Measurements from ENCODE around the gene HACD2. TPM values are rescaled to one million over a fixed set of nuclear protein-coding genes. Genes with fewer than 3 reads are reported as not detected.
"Not testable (repeated sequence)": the region's sequence is repeated elsewhere in the genome, so short reads cannot be mapped to it uniquely, and the experiment has no call there.

HACD2 gene
- total RNA-seq, 1 experiment from 2014 or later: 97.7 TPM

DNA sequence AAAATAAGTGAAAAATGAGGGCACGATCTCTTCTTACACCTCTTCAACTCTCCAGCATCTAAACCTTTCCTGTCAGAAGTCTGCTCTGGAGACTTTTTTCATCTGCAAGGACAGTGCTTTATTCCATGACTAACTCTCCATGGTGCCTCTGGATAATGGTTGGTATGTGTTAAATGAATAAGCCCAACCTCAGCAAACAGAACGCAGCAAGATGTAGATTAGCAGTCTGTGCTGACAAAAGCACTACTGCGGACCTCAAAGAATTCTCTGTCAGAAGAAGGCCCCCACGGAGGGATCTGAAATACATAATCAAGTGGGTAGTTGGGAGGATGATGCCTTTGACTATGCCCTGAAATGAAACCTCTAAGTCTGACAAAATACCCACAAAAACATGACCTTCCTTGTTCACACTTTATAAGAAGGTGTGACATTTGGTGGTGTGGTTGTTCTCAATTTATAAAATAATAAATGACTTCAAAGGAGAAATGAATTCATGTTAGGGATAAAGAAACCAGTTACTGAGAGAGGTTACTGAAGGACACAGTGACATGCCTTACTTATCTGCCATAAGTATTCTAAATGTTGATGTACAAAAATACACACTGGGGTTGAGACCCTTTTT, 92.8 kb downstream of the HACD2 start:
- H3K4me1 Mint-ChIP-seq (ENCODE audit: insufficient read depth, unreplicated experiment): no peaks in the 10 kb centered on the region
- ChIA-PET CTCF (interaction anchor here (0.8 to 3.3 kb wide), 3 partner anchors 10 to 166 kb away, joined by 3 to 18 read pairs (median 4); no protein-coding TSS in a partner anchor), POLR2A (no interaction called here)
- DNase-seq (ENCODE audit: unreplicated experiment): no peak
- peaks cover 84% of the 10 kb centered on the region for H3K36me3 Mint-ChIP-seq (ENCODE audit: insufficient read depth, unreplicated experiment)
- H3K4me3 Mint-ChIP-seq (ENCODE audit: unreplicated experiment): no peak overlapping the region
- no peaks in the 10 kb centered on the region for H3K27me3 Mint-ChIP-seq (ENCODE audit: insufficient read depth, unreplicated experiment)
- no peak overlapping the region for H3K27ac Mint-ChIP-seq (ENCODE audit: low read depth, unreplicated experiment)
- no TSS peak for BruUV-seq (replicated peaks)
- intact Hi-C loops (cut with micrococcal nuclease): no loop called here
- no peak for TF ChIP-seq CTCF (IDR thresholded peaks at IDR 0.05; ENCODE audit: unreplicated experiment)
- no peaks in the 10 kb centered on the region for H3K9me3 Mint-ChIP-seq (ENCODE audit: unreplicated experiment)

DNA sequence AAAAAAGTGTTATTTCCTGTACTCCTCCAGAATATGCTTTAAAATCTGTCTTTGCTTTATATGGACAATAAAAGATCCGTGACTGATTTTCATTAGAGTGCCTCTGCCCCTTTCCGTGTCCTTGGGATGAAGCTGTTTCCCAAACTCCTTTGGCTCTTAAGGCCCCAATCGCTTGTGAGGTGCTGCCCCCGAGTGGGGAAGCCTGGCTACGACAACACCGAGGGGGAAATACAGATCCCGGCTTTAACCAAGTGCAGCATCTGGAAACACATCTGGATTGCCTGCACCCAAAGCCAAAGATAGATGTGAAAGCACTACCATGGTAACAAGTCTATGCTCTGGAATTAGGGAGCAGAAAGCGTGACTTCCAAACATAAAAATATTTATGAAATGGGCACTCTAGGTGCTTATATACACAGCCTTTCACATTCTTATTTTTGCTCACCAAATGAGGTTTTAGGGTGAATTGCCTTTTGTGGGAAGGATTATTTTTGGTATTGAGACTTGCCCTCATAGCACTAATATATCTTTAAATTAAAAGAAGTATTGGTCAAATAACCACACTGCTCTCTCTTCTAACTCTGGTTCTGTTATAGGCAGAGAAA, 95.4 kb downstream of the HACD2 start:
- CTCF ChIA-PET: interaction anchor here (0.6 to 3.3 kb wide), 7 partner anchors 25 to 204 kb away, joined by 3 to 18 read pairs (median 5); no protein-coding TSS in a partner anchor
- Mint-ChIP-seq H3K4me1 (ENCODE audit: insufficient read depth, unreplicated experiment) (no peaks in the 10 kb centered on the region), H3K9me3 (ENCODE audit: unreplicated experiment) (no peaks in the 10 kb centered on the region), H3K4me3 (ENCODE audit: unreplicated experiment) (no peak overlapping the region), H3K36me3 (ENCODE audit: insufficient read depth, unreplicated experiment) (peaks cover 77% of the 10 kb centered on the region), H3K27ac (ENCODE audit: low read depth, unreplicated experiment) (no peak overlapping the region), H3K27me3 (ENCODE audit: insufficient read depth, unreplicated experiment) (no peaks in the 10 kb centered on the region)
- BruUV-seq (replicated peaks): no TSS peak
- intact Hi-C loops (cut with micrococcal nuclease): loop anchor here (1.0 to 2.0 kb wide), 2 partner anchors 69 to 160 kb away; no protein-coding TSS in a partner anchor
- DNase-seq (ENCODE audit: unreplicated experiment): peak; percentile 61
- TF ChIP-seq CTCF (IDR thresholded peaks at IDR 0.05; ENCODE audit: unreplicated experiment): peak; percentile 78
- POLR2A ChIA-PET: interaction anchor here (0.6 to 1.3 kb wide), 2 partner anchors 168 to 258 kb away, joined by 3 to 5 read pairs; no protein-coding TSS in a partner anchor

DNA sequence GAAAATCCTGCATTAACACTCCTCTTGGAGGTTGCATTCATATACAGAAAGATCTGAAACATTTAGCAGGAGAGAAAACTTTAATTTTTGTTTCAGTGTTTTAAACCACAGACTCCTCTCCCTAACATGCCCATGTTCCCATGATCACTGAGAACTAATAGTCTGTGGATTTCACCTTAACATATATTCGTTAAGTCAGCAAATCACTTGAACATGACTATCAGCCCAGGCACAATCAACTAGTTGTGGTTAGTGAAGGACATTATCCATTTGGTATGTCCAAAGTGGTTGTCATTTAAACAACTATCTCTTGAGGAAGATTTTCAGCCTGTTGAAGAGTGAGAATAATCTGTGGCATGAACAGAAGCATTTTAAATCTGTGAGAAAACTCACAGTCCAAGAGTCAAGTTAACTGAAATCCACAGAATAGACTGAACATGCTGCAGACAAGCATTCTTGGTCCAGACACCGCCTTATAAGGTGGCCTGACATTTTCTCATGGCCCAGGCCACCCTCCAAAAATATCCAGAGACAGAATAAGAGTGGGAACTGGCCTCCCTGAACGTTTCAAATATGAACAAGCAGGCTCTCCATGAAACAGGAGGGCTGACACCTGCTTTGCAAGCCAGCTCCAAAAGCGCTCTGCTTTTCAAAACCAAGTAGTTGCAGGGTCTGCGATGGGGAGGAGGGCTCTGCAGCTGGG, 96.1 kb downstream of the HACD2 start:
- DNase-seq (ENCODE audit: unreplicated experiment): no peak
- Mint-ChIP-seq H3K4me1 (ENCODE audit: insufficient read depth, unreplicated experiment) (no peaks in the 10 kb centered on the region), H3K36me3 (ENCODE audit: insufficient read depth, unreplicated experiment) (peaks cover 70% of the 10 kb centered on the region), H3K27me3 (ENCODE audit: insufficient read depth, unreplicated experiment) (no peaks in the 10 kb centered on the region), H3K27ac (ENCODE audit: low read depth, unreplicated experiment) (no peak overlapping the region), H3K9me3 (ENCODE audit: unreplicated experiment) (no peaks in the 10 kb centered on the region), H3K4me3 (ENCODE audit: unreplicated experiment) (no peak overlapping the region)
- intact Hi-C loops (cut with micrococcal nuclease): loop anchor here (1.0 to 2.0 kb wide), 2 partner anchors 70 to 159 kb away; no protein-coding TSS in a partner anchor
- no peak for TF ChIP-seq CTCF (IDR thresholded peaks at IDR 0.05; ENCODE audit: unreplicated experiment)
- no TSS peak for BruUV-seq (replicated peaks)
- CTCF ChIA-PET: interaction anchor here (0.6 to 3.3 kb wide), 5 partner anchors 24 to 165 kb away, joined by 3 to 18 read pairs (median 5); no protein-coding TSS in a partner anchor
- POLR2A ChIA-PET: interaction anchor here (0.6 to 1.3 kb wide), 2 partner anchors 167 to 258 kb away, joined by 3 to 5 read pairs; no protein-coding TSS in a partner anchor

DNA sequence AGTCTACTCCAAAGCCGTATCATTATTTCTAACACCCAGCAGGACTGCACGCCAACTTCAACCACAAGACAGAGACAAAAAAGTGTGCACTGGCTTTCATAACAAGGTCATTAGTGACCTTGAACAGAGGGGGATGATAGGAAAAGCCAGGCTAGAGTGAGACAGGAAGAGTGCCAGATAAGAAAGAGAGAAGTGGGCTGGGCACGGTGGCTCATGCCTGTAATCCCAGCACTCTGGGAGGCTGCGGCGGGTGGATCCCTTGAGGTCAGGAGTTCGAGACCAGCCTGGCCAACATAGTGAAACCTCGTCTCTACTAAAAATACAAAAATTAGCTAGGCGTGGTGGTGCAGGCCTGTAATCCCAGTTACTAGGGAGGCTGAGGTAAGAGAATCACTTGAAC, 97.8 kb downstream of the HACD2 start:
- peaks cover 53% of the 10 kb centered on the region for H3K36me3 Mint-ChIP-seq (ENCODE audit: insufficient read depth, unreplicated experiment)
- H3K4me1 Mint-ChIP-seq (ENCODE audit: insufficient read depth, unreplicated experiment); H3K27me3 Mint-ChIP-seq (ENCODE audit: insufficient read depth, unreplicated experiment); BruUV-seq (replicated peaks); POLR2A ChIA-PET; intact Hi-C loops (cut with micrococcal nuclease); DNase-seq (ENCODE audit: unreplicated experiment); H3K9me3 Mint-ChIP-seq (ENCODE audit: unreplicated experiment); H3K27ac Mint-ChIP-seq (ENCODE audit: low read depth, unreplicated experiment); H3K4me3 Mint-ChIP-seq (ENCODE audit: unreplicated experiment): not testable (repeated sequence)
- CTCF ChIA-PET: interaction anchor here (0.6 kb wide), 1 partner anchor 65 kb away, joined by 4 read pairs; no protein-coding TSS in a partner anchor

All from MCF 10A (cell line).